HepG2 (cell line): ENCODE data around the gene FGF21. TPM values are rescaled to one million over a fixed set of nuclear protein-coding genes. Genes with fewer than 3 reads are reported as not detected.
A peak's percentile ranks its signal among the peaks of the same experiment; 100 is the strongest.

Source experiments
- ELF1 ChIP-seq: sonication (generic); formaldehyde crosslinking; IDR thresholded peaks from 2 replicates; pipeline ENCODE4 v1.4.0; 2020; ENCODE audit warnings: missing genetic modification reagents
- FOXJ3 ChIP-seq: sonication (generic); formaldehyde crosslinking; IDR thresholded peaks from 2 replicates; pipeline ENCODE4 v1.4.0; 2020; ENCODE audit warnings: missing genetic modification reagents, mild to moderate bottlenecking, borderline replicate concordance
- HNF4A ChIP-seq: sonication (generic); formaldehyde crosslinking; IDR thresholded peaks from 2 replicates; pipeline ENCODE4 v1.4.0; 2020; ENCODE audit warnings: missing genetic modification reagents
- KAT8 ChIP-seq: IDR thresholded peaks from 2 replicates; pipeline ENCODE4 v1.6.1; 2016; ENCODE audit warnings: missing genetic modification reagents, missing compliant biosample characterization
- NR1H2 ChIP-seq: sonication (generic); formaldehyde crosslinking; IDR thresholded peaks from 2 replicates; pipeline ENCODE4 v1.8.1; 2022; ENCODE audit warnings: low read depth, missing genetic modification reagents, borderline replicate concordance
- SAP130 ChIP-seq: IDR thresholded peaks from 2 replicates; pipeline ENCODE4 v1.6.1; 2016; ENCODE audit warnings: low read depth
- TBX2 ChIP-seq: sonication (generic); formaldehyde crosslinking; IDR thresholded peaks from 2 replicates; pipeline ENCODE4 v1.5.0; 2020; ENCODE audit warnings: missing genetic modification reagents, mild to moderate bottlenecking, borderline replicate concordance
- XRCC5 ChIP-seq: fragments of 200-400 bp; formaldehyde crosslinking; optimal IDR thresholded peaks from 2 replicates; pipeline ENCODE3; 2017; ENCODE audit warnings: mild to moderate bottlenecking, low read length
- ZFP1 ChIP-seq: IDR thresholded peaks from 2 replicates; pipeline ENCODE4 v1.6.1; 2016
- ZFP36 ChIP-seq: fragments of 150-350 bp; IDR thresholded peaks from 2 replicates; pipeline ENCODE4 v1.6.1; 2018; ENCODE audit warnings: borderline replicate concordance, low read length, low read depth; ENCODE audit not compliant: partially characterized antibody
- ZNF136 ChIP-seq: sonication (generic); formaldehyde crosslinking; IDR thresholded peaks from 2 replicates; pipeline ENCODE4 v1.8.1; 2022; ENCODE audit warnings: low read depth, mild to moderate bottlenecking, moderate library complexity, missing genetic modification reagents
- ZNF33B ChIP-seq: sonication (generic); formaldehyde crosslinking; IDR thresholded peaks from 2 replicates; pipeline ENCODE4 v1.5.1; 2020; ENCODE audit warnings: mild to moderate bottlenecking, missing genetic modification reagents
- ZNF496 ChIP-seq: sonication (generic); formaldehyde crosslinking; IDR thresholded peaks from 2 replicates; pipeline ENCODE4 v1.8.1; 2023; ENCODE audit warnings: mild to moderate bottlenecking, moderate library complexity, missing genetic modification reagents; ENCODE audit not compliant: insufficient replicate concordance
- polyA plus RNA-seq, 8 experiments: library from polyadenylated mRNA; depleted of rRNA in 3 of 8; stranded (reverse) in 7 of 8; unstranded in 1 of 8; fragments of >200 nt; fragmentation: Illumina TruSeq in 4 of 8; extraction: Trizol in 4 of 8; gene quantifications; 2 replicates each; pipeline versions ENCODE4 v1.2.1 to v1.2.3, GENCODE V29; 2011 to 2016; ENCODE audit warnings: low read depth in 4 of 8, missing spikeins in 1 of 8, mixed read lengths in 1 of 8; ENCODE audit not compliant: insufficient read depth in 1 of 8
- total RNA-seq, 5 experiments: library from RNA; depleted of rRNA; stranded (reverse); fragments of >200 nt; fragmentation: Illumina TruSeq; extraction: Trizol; gene quantifications; 2 replicates each; pipeline ENCODE4 v1.2.3, GENCODE V29; 2016; ENCODE audit warnings: low read depth in 1 of 5
- TF ChIP-seq, protein P1 (sequence below): sonication (generic); formaldehyde crosslinking; IDR thresholded peaks from 2 replicates; pipeline ENCODE4 v1.8.0; 2022; ENCODE audit warnings: mild to moderate bottlenecking, missing genetic modification reagents; ENCODE audit not compliant: insufficient replicate concordance
- TF ChIP-seq, protein P2 (sequence below): IDR thresholded peaks from 2 replicates; pipeline ENCODE4 v1.6.1; 2016; ENCODE audit warnings: missing biosample characterization, missing genetic modification reagents, low read depth
- TF ChIP-seq, protein P3 (sequence below): sonication (generic); formaldehyde crosslinking; IDR thresholded peaks from 2 replicates; pipeline ENCODE4 v1.4.0; 2020; ENCODE audit warnings: mild to moderate bottlenecking, missing genetic modification reagents
- TF ChIP-seq, protein P4 (sequence below): IDR thresholded peaks from 2 replicates; pipeline ENCODE4 v1.6.1; 2016; ENCODE audit warnings: mild to moderate bottlenecking
- TF ChIP-seq, protein P5 (sequence below): sonication (generic); formaldehyde crosslinking; IDR thresholded peaks from 2 replicates; pipeline ENCODE4 v1.9.0; 2021; ENCODE audit warnings: missing genetic modification reagents, borderline replicate concordance
- TF ChIP-seq, protein P6 (sequence below): sonication (generic); formaldehyde crosslinking; IDR thresholded peaks from 2 replicates; pipeline ENCODE4 v1.4.0; 2020; ENCODE audit warnings: mild to moderate bottlenecking, missing genetic modification reagents

FGF21 gene
- total and polyA plus RNA-seq, 2 of the 13 experiments (the other 11 are each of a cell fraction or from before 2014, with no cell fraction given), result 0.17 TPM; not detected in 1

DNA sequence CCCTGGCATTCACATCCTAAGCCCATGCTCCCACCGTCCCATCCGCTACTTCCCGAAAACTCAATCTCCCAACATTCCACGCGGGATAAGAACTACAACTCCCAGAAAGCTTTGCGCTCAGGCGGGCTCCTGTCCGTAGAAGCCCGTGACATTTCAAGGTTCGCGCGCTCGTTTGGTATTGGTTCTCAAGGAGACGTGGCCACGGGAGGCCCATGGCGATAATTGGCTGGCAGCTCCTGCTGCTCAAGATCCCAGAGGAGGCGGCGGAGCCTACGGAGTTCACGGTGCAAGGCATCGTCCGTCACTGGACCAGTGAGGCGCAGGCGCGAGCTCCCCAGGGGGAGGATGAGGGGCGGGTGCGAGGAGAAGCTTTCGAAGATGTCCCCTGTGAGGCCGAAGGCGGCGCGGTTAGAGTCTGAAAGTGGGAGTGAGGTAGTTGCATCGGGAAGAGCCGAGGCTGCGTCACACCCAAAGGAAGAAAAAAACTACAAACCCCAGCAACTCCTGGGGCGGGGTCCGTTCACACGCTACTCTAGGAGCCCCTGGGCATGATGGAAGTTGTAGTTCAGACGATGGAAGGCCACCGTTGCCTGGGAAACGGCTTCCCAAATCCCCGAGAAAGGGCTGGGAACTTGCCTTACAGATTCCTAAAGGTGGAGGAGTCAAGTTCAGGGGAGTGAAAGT is 34.6 kb upstream of the FGF21 start (continued):
- TF ChIP-seq, protein P1, sequence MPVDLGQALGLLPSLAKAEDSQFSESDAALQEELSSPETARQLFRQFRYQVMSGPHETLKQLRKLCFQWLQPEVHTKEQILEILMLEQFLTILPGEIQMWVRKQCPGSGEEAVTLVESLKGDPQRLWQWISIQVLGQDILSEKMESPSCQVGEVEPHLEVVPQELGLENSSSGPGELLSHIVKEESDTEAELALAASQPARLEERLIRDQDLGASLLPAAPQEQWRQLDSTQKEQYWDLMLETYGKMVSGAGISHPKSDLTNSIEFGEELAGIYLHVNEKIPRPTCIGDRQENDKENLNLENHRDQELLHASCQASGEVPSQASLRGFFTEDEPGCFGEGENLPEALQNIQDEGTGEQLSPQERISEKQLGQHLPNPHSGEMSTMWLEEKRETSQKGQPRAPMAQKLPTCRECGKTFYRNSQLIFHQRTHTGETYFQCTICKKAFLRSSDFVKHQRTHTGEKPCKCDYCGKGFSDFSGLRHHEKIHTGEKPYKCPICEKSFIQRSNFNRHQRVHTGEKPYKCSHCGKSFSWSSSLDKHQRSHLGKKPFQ (CRISPR knock-in tag), result no peak
- TF ChIP-seq XRCC5, result no peak
- TF ChIP-seq, protein P2, sequence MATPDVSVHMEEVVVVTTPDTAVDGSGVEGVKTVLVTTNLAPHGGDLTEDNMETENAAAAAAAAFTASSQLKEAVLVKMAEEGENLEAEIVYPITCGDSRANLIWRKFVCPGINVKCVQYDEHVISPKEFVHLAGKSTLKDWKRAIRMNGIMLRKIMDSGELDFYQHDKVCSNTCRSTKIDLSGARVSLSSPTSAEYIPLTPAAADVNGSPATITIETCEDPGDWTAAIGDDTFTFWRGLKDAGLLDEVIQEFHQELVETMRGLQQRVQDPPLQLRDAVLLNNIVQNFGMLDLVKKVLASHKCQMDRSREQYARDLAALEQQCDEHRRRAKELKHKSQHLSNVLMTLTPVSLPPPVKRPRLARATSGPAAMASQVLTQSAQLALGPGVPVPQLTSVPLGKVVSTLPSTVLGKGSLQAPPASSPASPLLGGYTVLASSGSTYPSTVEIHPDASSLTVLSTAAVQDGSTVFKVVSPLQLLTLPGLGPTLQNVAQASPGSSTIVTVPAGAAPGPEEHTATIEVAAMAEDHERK, result peak; percentile 61
- no peak for TF ChIP-seq ZFP1 (CRISPR knock-in tag)
- peak; percentile 41; the same call in 1 of the 2 replicates for TF ChIP-seq KAT8
- TF ChIP-seq, protein P3, sequence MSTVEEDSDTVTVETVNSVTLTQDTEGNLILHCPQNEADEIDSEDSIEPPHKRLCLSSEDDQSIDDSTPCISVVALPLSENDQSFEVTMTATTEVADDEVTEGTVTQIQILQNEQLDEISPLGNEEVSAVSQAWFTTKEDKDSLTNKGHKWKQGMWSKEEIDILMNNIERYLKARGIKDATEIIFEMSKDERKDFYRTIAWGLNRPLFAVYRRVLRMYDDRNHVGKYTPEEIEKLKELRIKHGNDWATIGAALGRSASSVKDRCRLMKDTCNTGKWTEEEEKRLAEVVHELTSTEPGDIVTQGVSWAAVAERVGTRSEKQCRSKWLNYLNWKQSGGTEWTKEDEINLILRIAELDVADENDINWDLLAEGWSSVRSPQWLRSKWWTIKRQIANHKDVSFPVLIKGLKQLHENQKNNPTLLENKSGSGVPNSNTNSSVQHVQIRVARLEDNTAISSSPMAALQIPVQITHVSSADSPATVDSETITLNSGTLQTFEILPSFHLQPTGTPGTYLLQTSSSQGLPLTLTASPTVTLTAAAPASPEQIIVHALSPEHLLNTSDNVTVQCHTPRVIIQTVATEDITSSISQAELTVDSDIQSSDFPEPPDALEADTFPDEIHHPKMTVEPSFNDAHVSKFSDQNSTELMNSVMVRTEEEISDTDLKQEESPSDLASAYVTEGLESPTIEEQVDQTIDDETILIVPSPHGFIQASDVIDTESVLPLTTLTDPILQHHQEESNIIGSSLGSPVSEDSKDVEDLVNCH (CRISPR knock-in tag), result no peak
- TF ChIP-seq, protein P4, sequence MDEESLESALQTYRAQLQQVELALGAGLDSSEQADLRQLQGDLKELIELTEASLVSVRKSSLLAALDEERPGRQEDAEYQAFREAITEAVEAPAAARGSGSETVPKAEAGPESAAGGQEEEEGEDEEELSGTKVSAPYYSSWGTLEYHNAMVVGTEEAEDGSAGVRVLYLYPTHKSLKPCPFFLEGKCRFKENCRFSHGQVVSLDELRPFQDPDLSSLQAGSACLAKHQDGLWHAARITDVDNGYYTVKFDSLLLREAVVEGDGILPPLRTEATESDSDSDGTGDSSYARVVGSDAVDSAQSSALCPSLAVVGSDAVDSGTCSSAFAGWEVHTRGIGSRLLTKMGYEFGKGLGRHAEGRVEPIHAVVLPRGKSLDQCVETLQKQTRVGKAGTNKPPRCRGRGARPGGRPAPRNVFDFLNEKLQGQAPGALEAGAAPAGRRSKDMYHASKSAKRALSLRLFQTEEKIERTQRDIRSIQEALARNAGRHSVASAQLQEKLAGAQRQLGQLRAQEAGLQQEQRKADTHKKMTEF (CRISPR knock-in tag), result peak; percentile 83
- no peak for TF ChIP-seq NR1H2 (CRISPR knock-in tag)
- peak; percentile 3; the same call in 1 of the 2 replicates for TF ChIP-seq HNF4A (CRISPR knock-in tag)
- no peak for TF ChIP-seq ZFP36
- TF ChIP-seq, protein P5, sequence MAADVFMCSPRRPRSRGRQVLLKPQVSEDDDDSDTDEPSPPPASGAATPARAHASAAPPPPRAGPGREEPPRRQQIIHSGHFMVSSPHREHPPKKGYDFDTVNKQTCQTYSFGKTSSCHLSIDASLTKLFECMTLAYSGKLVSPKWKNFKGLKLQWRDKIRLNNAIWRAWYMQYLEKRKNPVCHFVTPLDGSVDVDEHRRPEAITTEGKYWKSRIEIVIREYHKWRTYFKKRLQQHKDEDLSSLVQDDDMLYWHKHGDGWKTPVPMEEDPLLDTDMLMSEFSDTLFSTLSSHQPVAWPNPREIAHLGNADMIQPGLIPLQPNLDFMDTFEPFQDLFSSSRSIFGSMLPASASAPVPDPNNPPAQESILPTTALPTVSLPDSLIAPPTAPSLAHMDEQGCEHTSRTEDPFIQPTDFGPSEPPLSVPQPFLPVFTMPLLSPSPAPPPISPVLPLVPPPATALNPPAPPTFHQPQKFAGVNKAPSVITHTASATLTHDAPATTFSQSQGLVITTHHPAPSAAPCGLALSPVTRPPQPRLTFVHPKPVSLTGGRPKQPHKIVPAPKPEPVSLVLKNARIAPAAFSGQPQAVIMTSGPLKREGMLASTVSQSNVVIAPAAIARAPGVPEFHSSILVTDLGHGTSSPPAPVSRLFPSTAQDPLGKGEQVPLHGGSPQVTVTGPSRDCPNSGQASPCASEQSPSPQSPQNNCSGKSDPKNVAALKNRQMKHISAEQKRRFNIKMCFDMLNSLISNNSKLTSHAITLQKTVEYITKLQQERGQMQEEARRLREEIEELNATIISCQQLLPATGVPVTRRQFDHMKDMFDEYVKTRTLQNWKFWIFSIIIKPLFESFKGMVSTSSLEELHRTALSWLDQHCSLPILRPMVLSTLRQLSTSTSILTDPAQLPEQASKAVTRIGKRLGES (CRISPR knock-in tag), result no peak
- TF ChIP-seq ZNF136, result 0 out of 2 replicates have a peak, but pooled peaks have one; percentile 59
- peak; percentile 82 for TF ChIP-seq ELF1 (CRISPR knock-in tag)
- peak; percentile 92 for TF ChIP-seq SAP130 (CRISPR knock-in tag)
- no peak for TF ChIP-seq TBX2 (CRISPR knock-in tag)
- TF ChIP-seq, protein P6, sequence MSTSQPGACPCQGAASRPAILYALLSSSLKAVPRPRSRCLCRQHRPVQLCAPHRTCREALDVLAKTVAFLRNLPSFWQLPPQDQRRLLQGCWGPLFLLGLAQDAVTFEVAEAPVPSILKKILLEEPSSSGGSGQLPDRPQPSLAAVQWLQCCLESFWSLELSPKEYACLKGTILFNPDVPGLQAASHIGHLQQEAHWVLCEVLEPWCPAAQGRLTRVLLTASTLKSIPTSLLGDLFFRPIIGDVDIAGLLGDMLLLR (CRISPR knock-in tag), result no peak
- TF ChIP-seq FOXJ3, result no peak
- peak; percentile 49; the same call in 1 of the 2 replicates for TF ChIP-seq ZNF33B (CRISPR knock-in tag)
- TF ChIP-seq ZNF496 (CRISPR knock-in tag), result no peak
